ENCODE measurements around the gene CDH13. TPM values are rescaled to one million over a fixed set of nuclear protein-coding genes. Genes with fewer than 3 reads are reported as not detected.

Gene CDH13
- total and polyA plus RNA-seq, 9 donors, result 1.9 to 34.2 (median 4.8) TPM

DNA sequence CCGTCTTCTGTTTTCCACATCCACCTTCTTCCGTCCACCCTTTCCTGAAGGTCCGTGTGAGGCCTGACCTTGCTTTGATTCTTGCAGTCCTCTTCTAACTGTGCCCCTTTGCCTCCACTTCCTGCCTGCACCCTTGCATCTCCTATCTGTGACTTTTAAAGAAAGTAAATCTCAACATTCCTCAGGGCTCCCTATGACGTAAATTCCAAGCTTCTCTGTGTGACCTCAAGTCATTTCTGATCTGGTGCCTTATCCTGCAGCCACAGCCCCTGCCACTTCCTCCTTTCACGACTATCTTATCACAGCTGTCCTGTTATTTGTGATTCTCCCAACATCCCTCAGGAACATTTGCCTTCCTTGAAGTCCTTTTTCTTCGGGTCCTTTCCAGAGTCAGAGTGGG, 520.5 kb downstream of the CDH13 start:
- Histone ChIP-seq H3K4me1 (ENCODE audit: insufficient read depth) (no peaks in the 10 kb centered on the region), H3K4me3 (no peak overlapping the region), H3K27me3 (no peaks in the 10 kb centered on the region), H3K9me3 (no peaks in the 10 kb centered on the region), H3K36me3 (no peaks in the 10 kb centered on the region), H3K27ac (no peak overlapping the region)
- TF ChIP-seq CTCF (IDR thresholded peaks at IDR 0.05) (no peak), EP300 (IDR thresholded peaks at IDR 0.05) (no peak), POLR2A (IDR thresholded peaks at IDR 0.05) (no peak)
- no peak for DNase-seq
- intact Hi-C loops (cut with DNase I), result no loop called here
- WGBS, 3 donors, result 64 to 83% (median 66%) methylated on average over 6 of the region's 6 CpGs

DNA sequence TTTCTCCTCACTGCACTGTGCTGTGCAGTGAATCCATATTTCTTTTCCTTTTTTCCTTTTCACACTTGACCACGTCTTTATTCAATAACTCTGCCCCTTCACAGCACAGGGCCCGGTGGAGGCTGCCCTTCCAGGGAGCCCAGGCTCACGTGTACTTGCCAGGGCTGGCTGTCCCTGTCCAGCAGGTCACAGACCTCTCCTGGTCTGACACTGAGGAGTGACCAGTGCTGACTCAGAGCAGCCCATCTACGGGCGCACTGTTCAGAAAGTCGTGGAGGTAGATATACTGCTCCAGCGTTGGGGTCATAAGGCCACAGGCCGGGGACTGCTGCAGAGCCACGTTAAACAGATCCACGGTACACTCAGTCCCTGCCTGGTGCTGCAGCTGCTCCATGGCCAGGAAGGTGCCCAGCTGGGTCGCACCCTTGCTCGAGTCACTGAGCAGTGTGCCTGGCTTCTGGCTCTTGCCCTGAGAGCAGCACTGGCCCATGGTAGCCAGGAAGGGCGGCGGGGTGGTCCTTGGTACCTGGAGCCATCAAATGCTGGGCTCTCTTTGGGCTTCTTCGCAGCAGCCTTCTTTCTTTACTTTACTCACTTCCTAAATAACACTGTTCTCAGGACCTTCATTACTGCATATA, 531.7 kb downstream of the CDH13 start:
- Histone ChIP-seq H3K4me1 (ENCODE audit: insufficient read depth) (no peaks in the 10 kb centered on the region), H3K27ac (no peak overlapping the region), H3K36me3 (no peaks in the 10 kb centered on the region), H3K9me3 (no peaks in the 10 kb centered on the region), H3K4me3 (no peak overlapping the region), H3K27me3 (no peaks in the 10 kb centered on the region)
- no peak for TF ChIP-seq CTCF (IDR thresholded peaks at IDR 0.05)
- no peak for TF ChIP-seq POLR2A (IDR thresholded peaks at IDR 0.05)
- no peak for TF ChIP-seq EP300 (IDR thresholded peaks at IDR 0.05)
- intact Hi-C loops (cut with DNase I), result no loop called here
- no peak for DNase-seq
- WGBS, 3 donors, result 65 to 79% (median 66%) methylated on average over 15 of the region's 15 CpGs

- no peaks in the 10 kb centered on the region for H3K4me1 ChIP-seq (ENCODE audit: insufficient read depth)
- no peaks in the 10 kb centered on the region for H3K27me3 ChIP-seq
- TF ChIP-seq CTCF (IDR thresholded peaks at IDR 0.05) (no peak), POLR2A (IDR thresholded peaks at IDR 0.05) (no peak), EP300 (IDR thresholded peaks at IDR 0.05) (no peak)
- no peaks in the 10 kb centered on the region for H3K9me3 ChIP-seq
- WGBS, 3 donors, result 45 to 56% (median 52%) methylated on average over 2 of the region's 2 CpGs
- no peak overlapping the region for H3K4me3 ChIP-seq
- no peaks in the 10 kb centered on the region for H3K36me3 ChIP-seq
- intact Hi-C loops (cut with DNase I), result no loop called here
- DNase-seq, result no peak
- no peak overlapping the region for H3K27ac ChIP-seq
Measured at GRCh38 chr16:83159049-83159448, 532.3 kb downstream of the CDH13 start.

DNA sequence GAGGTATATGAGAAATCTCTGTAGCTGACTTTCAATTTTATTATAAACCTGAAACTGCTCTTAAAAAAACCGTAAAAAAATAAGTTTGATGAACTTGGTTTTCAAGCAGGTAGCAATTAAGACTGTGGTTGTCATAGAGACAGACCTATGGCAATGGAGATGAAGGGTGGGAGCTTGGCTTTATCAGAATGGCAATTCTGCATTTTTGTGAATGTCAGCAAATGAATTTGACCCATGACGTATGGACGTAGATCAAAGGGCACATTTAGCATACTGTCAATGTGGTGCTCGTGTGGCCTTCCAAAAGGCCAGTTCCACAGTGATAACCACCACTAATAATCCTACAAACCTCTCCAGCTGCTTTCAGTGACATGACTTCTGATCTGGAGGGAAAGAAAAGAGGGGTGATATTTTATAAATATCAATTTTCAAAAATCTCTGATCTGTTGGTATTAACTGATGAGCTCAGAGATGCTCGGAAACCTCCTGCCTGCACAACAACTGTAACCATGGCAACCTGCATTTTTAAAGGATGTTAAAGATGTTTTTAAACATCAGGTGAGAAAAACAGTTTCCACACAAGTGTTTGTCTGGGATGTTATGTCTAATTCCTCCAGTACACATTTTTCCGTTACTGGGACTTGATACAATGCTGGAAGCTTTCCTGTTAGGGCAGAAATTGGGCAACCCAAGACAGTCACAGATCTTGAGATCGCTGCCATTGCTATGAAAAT, 533.7 kb downstream of the CDH13 start:
- Histone ChIP-seq H3K27ac (no peak overlapping the region), H3K36me3 (no peaks in the 10 kb centered on the region), H3K4me3 (no peak overlapping the region), H3K27me3 (no peaks in the 10 kb centered on the region), H3K4me1 (ENCODE audit: insufficient read depth) (no peaks in the 10 kb centered on the region), H3K9me3 (no peaks in the 10 kb centered on the region)
- TF ChIP-seq POLR2A (IDR thresholded peaks at IDR 0.05), result no peak
- no peak for TF ChIP-seq CTCF (IDR thresholded peaks at IDR 0.05)
- no peak for TF ChIP-seq EP300 (IDR thresholded peaks at IDR 0.05)
- 54 to 70% (median 60%) methylated on average over 7 of the region's 7 CpGs for WGBS, 3 donors
- intact Hi-C loops (cut with DNase I), result no loop called here
- no peak for DNase-seq
